Activated naive CD4-positive, alpha-beta T cell treated with anti-CD3 and anti-CD28 coated beads, Interleukin-2, amount 50 U/mL, for 24 hours (primary cell): ENCODE measurements around the gene NELL2.
A peak's percentile ranks its signal among the peaks of the same experiment; 100 is the strongest.
"Not testable (repeated sequence)": the region's sequence is repeated elsewhere in the genome, so short reads cannot be mapped to it uniquely, and the experiment has no call there.

Experiments used
- H3K27ac Mint-ChIP-seq: one replicate; pipeline ENCODE4 v1.8.0; 2021; ENCODE audit warnings: mild to moderate bottlenecking, mixed read lengths
- H3K27me3 Mint-ChIP-seq: one replicate; pipeline ENCODE4 v1.8.0; 2021; ENCODE audit warnings: mixed read lengths
- H3K36me3 Mint-ChIP-seq: one replicate; pipeline ENCODE4 v1.8.0; 2021; ENCODE audit warnings: mixed read lengths
- H3K4me1 Mint-ChIP-seq: one replicate; pipeline ENCODE4 v1.8.0; 2021; ENCODE audit warnings: mixed read lengths
- H3K4me3 Mint-ChIP-seq: one replicate; pipeline ENCODE4 v1.8.0; 2021; ENCODE audit warnings: mild to moderate bottlenecking, mixed read lengths
- H3K9me3 Mint-ChIP-seq: one replicate; pipeline ENCODE4 v1.8.0; 2021; ENCODE audit warnings: mixed read lengths

The NELL2 gene

GRCh38 chr12:44829045-44829444 lies 47.1 kb downstream of the NELL2 start:
- Mint-ChIP-seq H3K36me3 (peaks cover 12% of the 10 kb centered on the region), H3K4me3 (peak overlapping the region; percentile 26), H3K4me1 (peaks cover 81% of the 10 kb centered on the region), H3K9me3 (no peaks in the 10 kb centered on the region), H3K27ac (peak overlapping the region; percentile 96), H3K27me3 (no peaks in the 10 kb centered on the region)

- H3K36me3 Mint-ChIP-seq: peaks cover 14% of the 10 kb centered on the region
- H3K27ac Mint-ChIP-seq: peak overlapping the region; percentile 94
- H3K4me1 Mint-ChIP-seq: peaks cover 79% of the 10 kb centered on the region
- H3K4me3 Mint-ChIP-seq: peak overlapping the region; percentile 80
- H3K27me3 Mint-ChIP-seq: no peaks in the 10 kb centered on the region
- no peaks in the 10 kb centered on the region for H3K9me3 Mint-ChIP-seq
Observed at GRCh38 chr12:44827832-44828438, 48.2 kb downstream of the NELL2 start.

- H3K27me3 Mint-ChIP-seq: not testable (repeated sequence)
Observed at GRCh38 chr12:44821702-44822101, 54.4 kb downstream of the NELL2 start.

GRCh38 chr12:44819884-44820283 lies 56.2 kb downstream of the NELL2 start:
- peaks cover 81% of the 10 kb centered on the region for H3K4me1 Mint-ChIP-seq
- H3K27me3 Mint-ChIP-seq: no peaks in the 10 kb centered on the region
- peaks cover 7% of the 10 kb centered on the region for H3K36me3 Mint-ChIP-seq
- no peaks in the 10 kb centered on the region for H3K9me3 Mint-ChIP-seq
- no peak overlapping the region for H3K4me3 Mint-ChIP-seq
- peak overlapping the region; percentile 83 for H3K27ac Mint-ChIP-seq

More at GRCh38 chr12:44821702-44822101, 54.4 kb downstream of the NELL2 start:
- H3K4me3 Mint-ChIP-seq, H3K9me3 Mint-ChIP-seq, H3K27ac Mint-ChIP-seq: not testable (repeated sequence)
- peaks cover 73% of the 10 kb centered on the region for H3K4me1 Mint-ChIP-seq
- H3K36me3 Mint-ChIP-seq: peaks cover 10% of the 10 kb centered on the region

DNA sequence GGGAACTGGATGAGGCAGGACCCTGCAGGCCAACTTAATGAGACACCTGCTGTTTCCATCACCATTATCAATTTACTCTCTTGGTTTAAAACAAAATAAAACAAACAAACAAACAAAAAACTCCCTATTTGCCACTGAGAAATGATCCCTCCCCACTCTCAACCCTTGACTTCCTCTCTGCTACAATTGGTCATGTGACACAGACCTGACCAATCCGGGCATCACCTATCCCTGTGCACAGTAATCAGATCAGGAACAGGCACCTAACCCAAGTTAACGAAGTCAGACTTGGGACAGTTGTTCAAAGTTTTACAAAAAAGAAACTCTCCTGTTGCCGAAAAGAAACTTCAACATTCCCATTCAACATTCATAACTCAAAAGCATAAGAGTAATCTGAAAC lies 58.4 kb downstream of the NELL2 start:
- Mint-ChIP-seq H3K4me1 (peaks cover 81% of the 10 kb centered on the region), H3K4me3 (no peak overlapping the region), H3K27ac (no peak overlapping the region), H3K9me3 (no peaks in the 10 kb centered on the region), H3K27me3 (no peaks in the 10 kb centered on the region), H3K36me3 (peaks cover 2% of the 10 kb centered on the region)

DNA sequence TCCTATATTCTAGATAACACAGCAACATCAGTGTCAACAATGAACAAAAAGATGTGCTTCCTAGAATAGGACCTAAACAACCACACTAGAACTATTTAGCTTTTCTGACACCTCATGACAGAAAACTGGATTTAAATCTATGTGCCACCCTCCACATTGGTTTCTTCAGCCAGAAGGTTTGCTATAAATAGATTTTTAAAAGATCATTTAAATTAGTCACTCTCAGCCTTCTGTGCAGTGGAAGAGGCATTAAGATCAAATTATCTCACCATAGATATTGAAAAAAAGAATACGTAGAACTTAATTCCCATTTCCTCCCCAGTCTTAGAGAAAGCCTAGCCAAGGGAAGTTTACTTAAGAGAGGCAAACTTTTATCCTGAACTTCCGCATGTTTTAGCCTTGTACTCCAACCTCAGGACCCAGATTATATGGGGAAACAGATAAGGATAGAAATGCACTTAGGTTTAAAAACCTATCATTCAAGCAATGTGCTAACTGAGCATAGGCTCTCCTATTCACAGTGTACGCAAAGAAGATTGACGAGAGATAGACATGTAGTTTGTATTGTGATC lies 59.6 kb downstream of the NELL2 start:
- no peaks in the 10 kb centered on the region for H3K9me3 Mint-ChIP-seq
- H3K4me3 Mint-ChIP-seq: peak overlapping the region; percentile 33
- peak overlapping the region; percentile 52 for H3K27ac Mint-ChIP-seq
- H3K4me1 Mint-ChIP-seq: peaks cover 84% of the 10 kb centered on the region
- no peaks in the 10 kb centered on the region for H3K27me3 Mint-ChIP-seq
- peaks cover 2% of the 10 kb centered on the region for H3K36me3 Mint-ChIP-seq

GRCh38 chr12:44812062-44812461 lies 64.1 kb downstream of the NELL2 start:
- Mint-ChIP-seq H3K36me3 (peaks cover 2% of the 10 kb centered on the region), H3K27ac (peak overlapping the region; percentile 81), H3K9me3 (no peaks in the 10 kb centered on the region), H3K4me1 (peaks cover 63% of the 10 kb centered on the region), H3K4me3 (no peak overlapping the region), H3K27me3 (no peaks in the 10 kb centered on the region)

- H3K4me1 Mint-ChIP-seq: peaks cover 34% of the 10 kb centered on the region
- H3K36me3 Mint-ChIP-seq: peaks cover 3% of the 10 kb centered on the region
- no peaks in the 10 kb centered on the region for H3K27me3 Mint-ChIP-seq
- no peak overlapping the region for H3K4me3 Mint-ChIP-seq
- no peaks in the 10 kb centered on the region for H3K9me3 Mint-ChIP-seq
- no peak overlapping the region for H3K27ac Mint-ChIP-seq
Observed at GRCh38 chr12:44804068-44804467, 72.0 kb downstream of the NELL2 start.

GRCh38 chr12:44795970-44796369 lies 80.1 kb downstream of the NELL2 start:
- Mint-ChIP-seq H3K9me3 (peaks cover 8% of the 10 kb centered on the region), H3K4me1 (peaks cover 41% of the 10 kb centered on the region), H3K27ac (no peak overlapping the region), H3K4me3 (no peak overlapping the region), H3K36me3 (peaks cover 14% of the 10 kb centered on the region), H3K27me3 (no peaks in the 10 kb centered on the region)

DNA sequence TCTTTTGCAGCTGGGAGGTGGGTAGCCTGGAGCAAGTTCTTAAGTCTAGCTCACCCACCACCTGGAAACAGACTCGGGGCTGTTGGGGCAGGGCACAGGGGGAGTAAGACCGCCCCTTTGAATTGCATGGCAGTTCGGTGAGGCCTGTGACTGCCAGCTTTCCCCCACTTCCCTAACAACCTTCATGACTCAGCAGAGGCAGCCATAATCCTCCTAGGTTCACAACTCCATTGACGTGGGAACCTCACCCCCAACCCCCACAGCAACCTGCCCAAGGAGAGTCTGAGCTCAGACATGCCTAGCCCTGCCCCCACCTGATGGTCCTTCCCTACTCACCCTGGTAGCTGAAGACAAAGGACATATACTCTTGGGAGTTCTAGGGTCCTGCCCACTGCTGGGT lies 87.4 kb downstream of the NELL2 start:
- no peak overlapping the region for H3K27ac Mint-ChIP-seq
- no peak overlapping the region for H3K4me3 Mint-ChIP-seq
- peaks cover 21% of the 10 kb centered on the region for H3K9me3 Mint-ChIP-seq
- H3K4me1 Mint-ChIP-seq: peaks cover 73% of the 10 kb centered on the region
- H3K27me3 Mint-ChIP-seq: no peaks in the 10 kb centered on the region
- peaks cover 40% of the 10 kb centered on the region for H3K36me3 Mint-ChIP-seq

GRCh38 chr12:44780221-44780790 lies 95.8 kb downstream of the NELL2 start:
- Mint-ChIP-seq H3K27me3 (no peaks in the 10 kb centered on the region), H3K4me1 (peaks cover 36% of the 10 kb centered on the region), H3K36me3 (peaks cover 33% of the 10 kb centered on the region), H3K9me3 (peaks cover 22% of the 10 kb centered on the region), H3K27ac (peak overlapping the region; percentile 86), H3K4me3 (no peak overlapping the region)

- peaks cover 18% of the 10 kb centered on the region for H3K9me3 Mint-ChIP-seq
- no peak overlapping the region for H3K4me3 Mint-ChIP-seq
- H3K27ac Mint-ChIP-seq: peak overlapping the region; percentile 1
- peaks cover 30% of the 10 kb centered on the region for H3K4me1 Mint-ChIP-seq
- H3K36me3 Mint-ChIP-seq: peaks cover 29% of the 10 kb centered on the region
- H3K27me3 Mint-ChIP-seq: no peaks in the 10 kb centered on the region
Observed at GRCh38 chr12:44779766-44780165, 96.3 kb downstream of the NELL2 start.

- Mint-ChIP-seq H3K27ac (no peak overlapping the region), H3K36me3 (peaks cover 25% of the 10 kb centered on the region), H3K27me3 (no peaks in the 10 kb centered on the region)
Observed at GRCh38 chr12:44778863-44779262, 97.3 kb downstream of the NELL2 start.

DNA sequence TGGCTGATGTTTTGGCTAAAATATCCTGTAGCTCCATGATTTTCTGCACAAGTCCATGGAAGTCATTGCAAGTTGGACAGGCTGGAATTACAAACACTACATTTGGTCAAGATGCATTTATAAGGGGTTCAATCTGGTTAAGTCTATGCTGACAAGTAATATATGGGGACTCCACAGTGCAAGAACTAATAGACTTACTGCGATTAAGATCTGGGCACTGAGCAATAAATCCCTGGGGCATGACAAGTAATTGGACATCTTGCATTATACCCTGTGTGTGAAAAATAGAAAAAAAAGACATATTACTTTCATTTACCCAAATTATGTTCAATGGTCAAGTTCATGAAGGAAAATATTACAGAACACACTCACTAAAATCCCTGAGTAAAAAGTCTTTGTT lies 99.1 kb downstream of the NELL2 start:
- peaks cover 22% of the 10 kb centered on the region for H3K36me3 Mint-ChIP-seq

More at GRCh38 chr12:44778863-44779262, 97.3 kb downstream of the NELL2 start:
- Mint-ChIP-seq H3K4me3 (no peak overlapping the region), H3K4me1 (peaks cover 21% of the 10 kb centered on the region), H3K9me3 (peaks cover 17% of the 10 kb centered on the region)

GRCh38 chr12:44775901-44776300 lies 100.2 kb downstream of the NELL2 start:
- Mint-ChIP-seq H3K27ac (no peak overlapping the region), H3K36me3 (peaks cover 14% of the 10 kb centered on the region), H3K4me1 (peaks cover 13% of the 10 kb centered on the region), H3K9me3 (peaks cover 9% of the 10 kb centered on the region), H3K4me3 (no peak overlapping the region), H3K27me3 (no peaks in the 10 kb centered on the region)

More for the DNA sequence above, 99.1 kb downstream of the NELL2 start:
- Mint-ChIP-seq H3K4me3 (no peak overlapping the region), H3K4me1 (peaks cover 17% of the 10 kb centered on the region), H3K27ac (no peak overlapping the region), H3K27me3 (no peaks in the 10 kb centered on the region), H3K9me3 (peaks cover 15% of the 10 kb centered on the region)

- no peak overlapping the region for H3K27ac Mint-ChIP-seq
- peaks cover 9% of the 10 kb centered on the region for H3K36me3 Mint-ChIP-seq
- H3K9me3 Mint-ChIP-seq: no peaks in the 10 kb centered on the region
- no peak overlapping the region for H3K4me3 Mint-ChIP-seq
- H3K27me3 Mint-ChIP-seq: no peaks in the 10 kb centered on the region
- peaks cover 4% of the 10 kb centered on the region for H3K4me1 Mint-ChIP-seq
Observed at GRCh38 chr12:44774815-44775411, 101.2 kb downstream of the NELL2 start.
